ENCODE measurements around the gene PTPRN2.
"Not testable (repeated sequence)": the region's sequence is repeated elsewhere in the genome, so short reads cannot be mapped to it uniquely, and the experiment has no call there.

Gene PTPRN2

DNA sequence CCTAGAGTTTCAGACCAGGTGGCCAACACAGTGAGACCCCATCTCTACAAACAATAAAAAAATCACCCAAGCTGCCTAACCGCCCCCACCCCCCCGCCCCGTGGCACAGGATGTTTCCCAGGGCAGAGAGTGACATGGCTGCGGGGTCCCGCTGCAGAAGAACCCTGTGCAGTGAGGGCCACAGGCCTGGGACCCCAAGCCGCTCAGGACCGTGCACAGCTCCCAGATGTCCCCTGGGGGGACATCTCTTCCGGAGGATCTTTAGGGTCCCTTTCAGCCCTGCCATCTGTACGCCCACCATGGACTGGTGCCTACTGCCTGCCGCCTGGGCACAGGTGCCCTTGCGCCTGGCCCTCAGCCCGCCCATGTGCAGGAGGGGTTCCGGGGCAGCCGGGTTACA lies 877.2 kb downstream of the PTPRN2 start:
- DNase-seq: no peak

DNA sequence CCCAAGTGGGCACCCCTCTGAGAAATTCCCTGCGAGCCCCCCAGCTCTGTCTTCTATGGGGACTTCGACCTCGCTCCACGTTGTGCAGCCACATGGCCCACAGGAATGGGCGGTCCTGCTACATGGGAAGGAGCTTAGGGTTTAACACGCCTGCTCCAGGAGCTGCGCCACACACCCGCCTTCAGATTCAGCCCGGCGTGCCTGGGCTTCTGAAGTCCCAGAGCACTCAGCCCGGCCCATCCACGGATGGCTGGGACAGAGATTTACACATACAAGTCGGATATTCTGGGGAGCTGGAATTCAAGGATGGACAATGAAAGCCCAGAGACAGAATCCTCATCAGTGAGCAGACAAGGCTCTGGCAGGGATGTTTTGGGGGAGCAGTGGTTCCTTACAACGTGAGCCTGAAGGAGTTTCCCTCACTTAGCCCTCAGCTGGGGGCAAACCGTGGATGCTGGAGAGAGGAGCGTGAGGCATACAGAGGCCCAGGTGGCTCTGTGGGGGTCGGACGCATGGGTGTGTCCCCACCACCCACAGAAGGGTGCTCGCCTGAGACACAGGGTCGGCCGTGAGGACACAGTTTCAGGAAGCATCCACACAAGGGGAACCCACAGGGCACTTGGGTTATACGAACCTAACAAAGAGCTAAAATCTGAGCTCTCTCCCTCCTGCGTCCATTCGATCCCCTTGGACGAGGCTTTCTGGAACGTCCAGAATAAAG lies 877.9 kb downstream of the PTPRN2 start:
- no peak for DNase-seq

GRCh38 chr7:157708919-157709295 lies 878.7 kb downstream of the PTPRN2 start:
- no peak for DNase-seq

DNA sequence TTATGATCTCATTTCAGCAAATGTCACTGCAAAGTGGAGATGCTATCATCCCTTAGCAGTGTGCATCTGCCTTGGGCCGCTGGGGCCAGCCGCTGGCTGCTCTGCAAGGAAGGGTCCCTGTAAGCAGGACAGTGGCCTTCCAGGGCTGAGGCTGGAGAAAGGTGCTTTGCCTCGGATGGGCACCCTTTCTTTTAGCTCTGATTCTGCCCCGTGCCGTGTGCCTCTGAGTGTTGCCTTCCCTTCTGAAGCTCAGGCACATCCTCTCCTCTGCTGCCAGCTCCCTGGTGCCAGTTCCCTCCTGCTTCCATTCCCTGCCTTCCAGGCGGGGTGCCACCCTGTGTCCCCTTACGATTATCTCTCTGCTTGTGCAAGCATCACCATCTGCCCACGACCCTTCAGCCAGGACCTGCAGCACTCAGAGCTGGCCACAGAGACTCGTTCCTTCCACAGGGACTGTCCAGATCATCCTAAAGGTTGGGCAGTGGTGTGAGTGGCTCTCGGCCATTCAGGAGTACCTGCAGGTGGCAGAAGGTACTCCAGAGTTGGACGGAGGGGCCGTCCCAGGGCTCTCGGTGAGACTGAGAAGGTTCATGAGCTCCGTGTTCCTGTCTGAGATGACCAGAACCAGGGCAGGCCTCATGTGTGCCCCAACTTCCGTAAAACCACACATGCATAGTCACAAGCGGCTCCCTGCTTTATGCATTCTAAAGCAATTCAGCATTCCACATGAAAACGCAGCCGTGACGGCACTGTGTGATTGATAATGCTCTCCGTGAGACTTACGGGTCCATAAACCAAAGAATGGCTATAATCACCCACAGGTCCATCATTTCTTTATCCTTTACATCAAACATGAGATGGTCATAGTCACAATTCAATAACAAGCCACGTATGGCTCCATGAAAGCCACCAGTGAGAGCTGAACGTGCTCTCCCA lies 879.4 kb downstream of the PTPRN2 start:
- no peak for DNase-seq

GRCh38 chr7:157704365-157704764 lies 883.3 kb downstream of the PTPRN2 start:
- no peak for DNase-seq

GRCh38 chr7:157703534-157704195 lies 884.0 kb downstream of the PTPRN2 start:
- no peak for DNase-seq

GRCh38 chr7:157703131-157703530 lies 884.5 kb downstream of the PTPRN2 start:
- no peak for DNase-seq

DNA sequence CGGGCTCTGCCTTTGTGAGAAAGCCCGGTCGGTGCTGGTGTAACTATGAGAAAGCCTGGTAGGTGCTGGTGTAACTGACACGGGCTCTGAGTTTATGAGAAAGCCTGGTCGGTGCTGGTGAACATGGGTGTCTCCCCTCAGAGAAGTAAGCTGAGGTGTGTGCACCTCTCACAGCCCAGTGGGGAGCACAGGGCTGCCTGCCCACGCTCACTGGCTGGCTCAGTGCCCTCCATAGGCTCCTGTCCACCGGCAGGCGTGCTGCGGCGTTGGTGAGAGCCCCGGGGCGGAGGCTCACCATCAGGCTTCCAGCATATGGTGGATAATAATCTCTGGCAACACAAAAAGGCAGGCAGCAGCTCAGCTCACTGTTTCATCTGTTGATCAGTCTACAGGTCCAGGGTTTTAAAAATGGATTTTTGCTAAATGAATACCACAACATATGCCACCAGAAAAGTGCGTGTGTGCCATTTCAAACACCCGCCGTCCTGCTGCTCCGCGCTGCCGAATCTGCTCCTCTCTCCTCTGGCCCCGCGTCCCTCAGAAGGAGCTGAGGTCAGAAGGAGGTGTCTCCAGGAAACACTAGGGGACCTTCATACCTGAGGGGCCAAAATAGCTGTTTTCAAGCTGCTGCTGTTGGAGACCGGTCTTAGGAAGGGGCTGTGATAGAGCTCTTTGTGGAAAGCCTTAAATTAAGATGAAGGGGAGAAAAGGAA lies 885.2 kb downstream of the PTPRN2 start:
- DNase-seq: no peak

GRCh38 chr7:157701395-157702180 lies 886.0 kb downstream of the PTPRN2 start:
- DNase-seq: not testable (repeated sequence)

GRCh38 chr7:157700231-157701005 lies 887.2 kb downstream of the PTPRN2 start:
- no peak for DNase-seq

DNA sequence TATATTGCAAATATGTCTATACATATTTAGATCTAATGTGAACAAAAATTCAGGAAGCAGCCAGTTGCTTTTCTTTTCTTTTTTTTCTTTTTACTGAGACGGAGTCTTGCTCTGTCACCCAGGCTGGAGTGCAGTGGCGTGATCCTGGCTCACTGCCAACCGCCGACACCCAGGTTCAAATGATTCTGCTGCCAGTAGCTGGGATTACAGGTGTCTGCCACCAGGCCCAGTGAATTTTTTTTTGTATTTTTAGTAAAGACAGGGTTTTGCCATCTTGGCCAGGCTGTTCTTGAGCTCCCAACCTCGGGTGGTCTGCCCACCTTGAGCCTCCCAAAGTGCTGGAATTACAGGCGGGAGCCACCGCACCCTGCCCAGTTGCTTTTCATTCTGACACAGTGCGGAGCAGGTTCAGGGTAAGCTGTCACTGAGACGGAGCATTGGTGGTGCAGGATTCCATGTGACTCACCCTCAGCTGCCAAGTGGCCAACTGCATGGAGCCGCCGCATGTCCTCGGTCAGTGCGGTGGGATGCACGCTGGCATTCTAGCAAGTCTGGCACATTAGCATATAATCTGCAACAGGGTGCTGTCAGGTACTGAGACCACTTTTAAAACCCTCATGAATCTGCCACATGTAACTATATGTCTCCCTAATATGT lies 888.1 kb downstream of the PTPRN2 start:
- no peak for DNase-seq

- not testable (repeated sequence) for DNase-seq
Observed at GRCh38 chr7:157697287-157697686, 890.3 kb downstream of the PTPRN2 start.

DNA sequence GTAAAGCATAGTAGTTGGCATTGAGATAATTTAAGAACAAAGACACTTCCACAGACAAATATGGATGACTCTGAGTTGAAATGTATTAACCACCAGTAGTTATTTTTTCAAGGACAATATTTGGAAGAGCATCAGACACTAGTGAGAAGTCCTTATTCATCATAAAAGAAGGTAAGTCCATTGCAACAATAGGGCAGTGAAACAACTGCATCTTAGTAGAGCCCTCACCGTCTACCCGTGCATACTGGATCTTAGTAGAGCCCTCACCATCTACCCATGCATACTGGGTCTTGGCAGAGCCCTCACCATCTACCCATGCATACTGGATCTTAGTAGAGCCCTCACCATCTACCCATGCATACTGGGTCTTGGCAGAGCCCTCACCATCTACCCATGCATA lies 892.0 kb downstream of the PTPRN2 start:
- not testable (repeated sequence) for DNase-seq

DNA sequence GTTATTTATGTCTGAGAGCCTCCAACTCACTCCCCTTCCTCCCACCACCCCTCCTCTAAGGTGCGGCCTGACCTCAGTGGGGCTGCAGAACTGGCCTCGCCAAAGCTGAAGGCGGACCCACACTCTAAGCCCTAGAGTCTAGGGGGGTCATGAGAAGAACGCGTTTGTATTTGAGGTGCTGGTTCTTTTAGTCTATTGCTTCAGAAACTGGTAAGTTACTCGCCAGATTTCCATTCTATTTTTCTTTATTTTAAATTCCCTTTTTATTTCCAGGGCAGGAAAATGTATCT lies 893.3 kb downstream of the PTPRN2 start:
- no peak for DNase-seq

DNA sequence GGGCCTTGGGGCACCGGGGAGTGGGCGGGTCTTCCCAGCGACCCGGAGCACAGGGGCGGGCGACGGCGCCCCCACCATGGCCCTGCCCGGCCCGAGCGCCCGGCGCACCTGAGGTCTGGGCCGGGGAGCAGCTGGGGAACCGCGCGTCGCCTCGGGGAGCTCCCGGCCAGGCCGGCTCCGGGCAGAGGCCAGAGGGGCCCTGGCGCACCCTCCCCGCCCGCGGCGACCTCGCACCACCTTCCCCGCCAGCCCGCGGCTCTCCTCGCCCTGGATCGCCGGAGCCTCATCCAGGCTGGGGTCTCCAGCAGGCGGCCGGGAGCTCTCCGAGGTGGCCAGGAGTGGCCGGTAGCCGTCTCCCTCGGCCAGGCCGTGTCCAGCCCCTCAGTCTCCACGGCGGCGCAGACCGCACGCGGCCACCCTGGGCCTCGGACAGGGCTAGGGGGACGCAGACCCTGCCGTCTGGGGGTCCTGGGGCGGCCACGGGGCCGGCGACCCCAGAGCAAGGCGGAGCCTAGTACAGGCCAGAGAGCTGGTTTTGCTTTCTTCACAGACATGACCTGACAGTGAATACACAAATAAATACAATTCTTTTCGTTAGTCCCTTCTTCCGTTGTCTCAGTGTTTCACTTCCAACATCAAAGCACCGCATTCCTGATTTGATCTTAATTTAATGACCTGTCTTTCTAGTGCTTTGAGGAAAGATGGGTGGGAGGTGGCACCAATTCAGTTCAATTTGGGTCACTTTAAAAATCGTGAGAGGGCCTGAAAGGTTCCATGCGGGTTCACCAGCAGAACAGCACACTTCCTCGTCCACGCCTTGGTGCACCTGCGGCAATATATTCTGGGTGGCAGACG lies 893.9 kb downstream of the PTPRN2 start:
- no peak for DNase-seq

DNA sequence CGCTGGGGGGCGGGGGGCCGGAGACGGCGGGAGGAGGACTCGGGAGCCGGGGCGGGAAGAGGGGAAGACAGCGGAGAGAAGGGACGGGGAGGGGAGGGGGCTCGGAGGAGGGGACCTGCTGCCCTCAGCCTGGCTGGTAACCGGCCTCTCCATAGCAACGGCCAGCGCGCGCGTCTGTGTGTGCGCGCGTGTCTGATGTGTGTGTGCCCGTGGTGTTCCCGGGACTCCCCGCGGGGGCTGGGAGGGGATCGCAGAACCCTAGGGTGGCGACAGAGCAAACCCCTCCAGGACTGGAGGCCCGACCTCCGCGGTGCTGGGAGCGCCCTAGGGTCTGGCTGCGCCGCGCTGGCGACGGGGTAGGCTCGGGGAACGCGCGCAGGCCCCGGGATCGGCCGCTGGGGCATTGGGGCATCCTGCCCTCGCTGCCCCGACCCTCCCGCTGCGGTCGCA lies 894.5 kb downstream of the PTPRN2 start:
- DNase-seq: no peak

- no peak for DNase-seq
Observed at GRCh38 chr7:157692460-157693011, 895.1 kb downstream of the PTPRN2 start.

GRCh38 chr7:157691586-157692459 lies 895.8 kb downstream of the PTPRN2 start:
- no peak for DNase-seq

Data from Kasumi-1 (cell line).